ENCODE measurements around the gene MAX. TPM values are rescaled to one million over a fixed set of nuclear protein-coding genes. Genes with fewer than 3 reads are reported as not detected.

The MAX gene, protein sequence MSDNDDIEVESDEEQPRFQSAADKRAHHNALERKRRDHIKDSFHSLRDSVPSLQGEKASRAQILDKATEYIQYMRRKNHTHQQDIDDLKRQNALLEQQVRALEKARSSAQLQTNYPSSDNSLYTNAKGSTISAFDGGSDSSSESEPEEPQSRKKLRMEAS
- 48.9 and 63.8 TPM in 2 replicates for total RNA-seq

DNA sequence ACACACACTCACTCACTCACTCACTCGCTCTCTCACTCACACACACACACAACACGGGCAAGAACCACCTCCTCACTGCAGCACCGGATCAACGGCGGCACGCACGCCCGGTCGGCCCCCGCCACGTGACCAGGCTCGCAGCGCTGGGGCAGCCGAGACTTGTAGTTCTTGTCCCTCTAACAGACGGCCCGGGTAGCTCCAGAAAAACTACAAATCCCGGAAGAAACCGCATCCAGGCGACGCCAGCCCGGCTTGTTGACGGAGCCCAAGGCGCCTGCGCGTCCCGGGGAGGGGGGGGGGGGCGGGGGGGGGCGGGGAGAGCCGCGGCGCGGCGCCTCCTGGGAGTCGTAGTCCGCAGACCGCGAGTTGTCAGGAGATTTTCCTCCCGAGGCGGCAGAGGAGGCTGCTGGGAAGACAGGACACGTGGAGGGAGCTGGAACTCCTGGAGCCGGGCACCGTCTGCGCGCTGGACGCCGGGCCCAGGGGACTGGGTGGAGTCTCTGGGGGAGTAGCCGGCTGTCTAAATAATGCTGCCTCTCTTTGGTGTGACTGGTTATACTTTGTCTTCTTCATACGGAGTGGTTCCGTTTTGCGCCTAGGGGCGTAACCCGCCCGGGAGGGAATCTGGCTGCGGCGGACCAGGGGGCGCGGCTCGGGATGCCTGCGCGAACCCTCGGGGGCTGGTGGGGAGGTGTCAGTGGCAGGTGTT, at the start of gene MAX:
MAX (minus strand) TSS at position 77 of the 709 bp plus-strand sequence. CDS start 178 bp downstream, outside the sequence.

Other genes starting within 250 kb of the MAX start
- gene SPTB, start 222.6 kb downstream of the MAX start, total RNA-seq: under 0.01 TPM in 1 of 2 replicates, not detected in the other
- 56.6 and 85.5 TPM in 2 replicates for gene CHURC1, start 188.1 kb downstream of the MAX start, total RNA-seq
- not detected in 2 replicates for gene GPX2, start 159.8 kb downstream of the MAX start, total RNA-seq
- 4.9 and 6.2 TPM in 2 replicates for gene RAB15, start 130.2 kb downstream of the MAX start, total RNA-seq
- 9.7 and 15.2 TPM in 2 replicates for gene FNTB, start 115.6 kb downstream of the MAX start, total RNA-seq

All from pericardium fibroblast (primary cell).